B cell (primary cell): Measurements from ENCODE around the gene GPC4. TPM values are rescaled to one million over a fixed set of nuclear protein-coding genes. Genes with fewer than 3 reads are reported as not detected.
A peak's percentile ranks its signal among the peaks of the same experiment; 100 is the strongest.

Source experiments
- ATAC-seq: fragments of 200-7000 bp; cut with Tn5 transposase; one replicate; pipeline ENCODE4 v1.10.0; 2021; ENCODE audit warnings: low read depth, mild to moderate bottlenecking, moderate number of reproducible peaks, moderate library complexity
- CTCF ChIA-PET: fragments of 350-600 bp; sonication (Branson Sonifier 250); formaldehyde crosslinking; loops from one replicate; lab custom pipeline; 2021; ENCODE audit warnings: antibody characterized with exemption, inconsistent platforms; lab: Charles Lee
- POLR2A ChIA-PET: fragments of 350-600 bp; sonication (Branson Sonifier 250); formaldehyde crosslinking; loops from one replicate; lab custom pipeline; 2021; ENCODE audit warnings: antibody characterized with exemption; lab: Charles Lee
- DNase-seq: peaks from one replicate; pipeline ENCODE4 v3.0.0; 2013
- H2AFZ ChIP-seq: 2 replicates; pipeline ENCODE4 v1.6.1; 2012; ENCODE audit warnings: mild to moderate bottlenecking, low read depth, low read length; ENCODE audit not compliant: insufficient read depth, poor library complexity, severe bottlenecking
- H3K27ac ChIP-seq, 2 donors: 1 replicate in 1 of 2; 2 replicates in 1 of 2; pipeline ENCODE4 v1.5.1; 2012 to 2013; ENCODE audit warnings: low read length in 2 of 2, mild to moderate bottlenecking in 2 of 2, moderate library complexity in 1 of 2
- H3K27me3 ChIP-seq, 4 experiments: fragments of 200-600 bp in 1 of 4; sonication (generic) in 1 of 4; replicated peaks in 1 of 4; 1 replicate in 2 of 4; 2 replicates in 2 of 4; pipeline versions ENCODE4 v1.6.1 to v1.7.0; 2013 to 2016; ENCODE audit warnings: low read length in 3 of 4, mild to moderate bottlenecking in 2 of 4, mixed read lengths in 1 of 4, moderate library complexity in 1 of 4; ENCODE audit not compliant: insufficient read depth in 4 of 4, control insufficient read depth in 3 of 4; ENCODE audit errors: control extremely low read depth in 1 of 4
- H3K36me3 ChIP-seq, 2 experiments: replicated peaks in 1 of 2; 1 replicate in 1 of 2; 2 replicates in 1 of 2; pipeline versions ENCODE4 v1.6.1 to v1.7.1; 2013; ENCODE audit warnings: low read length in 1 of 2; ENCODE audit not compliant: insufficient read depth in 2 of 2, control insufficient read depth in 1 of 2; ENCODE audit errors: control extremely low read depth in 1 of 2, extremely low read depth in 1 of 2
- H3K4me1 ChIP-seq, 2 donors: fragments of 200-600 bp in 1 of 2; sonication (generic) in 1 of 2; 1 replicate in 1 of 2; 2 replicates in 1 of 2; pipeline versions ENCODE4 v1.5.1 to v1.6.1; 2013 to 2017; ENCODE audit warnings: low read length in 2 of 2; ENCODE audit not compliant: control insufficient read depth in 2 of 2, insufficient read depth in 2 of 2
- H3K4me2 ChIP-seq: replicated peaks from 2 replicates; pipeline ENCODE3; 2012; ENCODE audit warnings: mild to moderate bottlenecking, low read depth, low read length; ENCODE audit not compliant: poor library complexity, severe bottlenecking
- H3K4me3 ChIP-seq, 5 experiments: fragments of 200-600 bp in 1 of 5; sonication (generic) in 1 of 5; 1 replicate in 3 of 5; 2 replicates in 2 of 5; pipeline versions ENCODE4 v1.5.1 to v1.7.0; 2011 to 2016; ENCODE audit warnings: low read length in 4 of 5, mild to moderate bottlenecking in 4 of 5, low read depth in 2 of 5, control low read depth in 1 of 5, moderate library complexity in 1 of 5; ENCODE audit not compliant: insufficient read depth in 1 of 5; ENCODE audit errors: control extremely low read depth in 1 of 5, extremely low read depth in 1 of 5
- H3K79me2 ChIP-seq: fragments of 200-600 bp; sonication (generic); one replicate; pipeline ENCODE4 v1.6.0; 2016; ENCODE audit warnings: low read length; ENCODE audit not compliant: control insufficient read depth, insufficient read depth
- H3K9ac ChIP-seq: fragments of 200-600 bp; sonication (generic); 2 replicates; pipeline ENCODE4 v1.6.1; 2017; ENCODE audit warnings: mild to moderate bottlenecking, low read length, moderate library complexity
- H3K9me3 ChIP-seq, 3 donors: one replicate each; pipeline versions ENCODE4 v1.6.1 to v1.7.1; 2013; ENCODE audit warnings: low read length in 2 of 3; ENCODE audit not compliant: control insufficient read depth in 2 of 3, insufficient read depth in 1 of 3; ENCODE audit errors: control extremely low read depth in 1 of 3
- H4K20me1 ChIP-seq: 2 replicates; pipeline ENCODE4 v1.6.0; 2012; ENCODE audit warnings: mild to moderate bottlenecking, low read length; ENCODE audit not compliant: insufficient read depth, control insufficient read depth, poor library complexity, severe bottlenecking
- H3K27ac Mint-ChIP-seq: one replicate; pipeline ENCODE4 v1.8.0; 2021; ENCODE audit warnings: mixed read lengths
- H3K27me3 Mint-ChIP-seq: one replicate; pipeline ENCODE4 v1.8.0; 2021; ENCODE audit warnings: mixed read lengths
- H3K4me1 Mint-ChIP-seq: one replicate; pipeline ENCODE4 v1.8.0; 2021; ENCODE audit warnings: mixed read lengths
- H3K4me3 Mint-ChIP-seq: one replicate; pipeline ENCODE4 v1.8.0; 2021; ENCODE audit warnings: mixed read lengths
- H3K9me3 Mint-ChIP-seq: one replicate; pipeline ENCODE4 v1.8.0; 2022; ENCODE audit warnings: mixed read lengths; ENCODE audit not compliant: insufficient read depth
- EZH2 ChIP-seq: IDR thresholded peaks from 2 replicates; pipeline ENCODE4 v1.6.1; 2012; ENCODE audit warnings: borderline replicate concordance, low read depth, mild to moderate bottlenecking, moderate library complexity, low read length; ENCODE audit not compliant: insufficient read depth, poor library complexity, severe bottlenecking
- WGBS: methylation state at CpG from one replicate; pipeline ENCODE4 v1.1.5; 2013; ENCODE audit warnings: missing lambda C conversion rate; ENCODE audit not compliant: insufficient coverage; 5-methylcytosine and 5-hydroxymethylcytosine counted together
- intact Hi-C: fragments of 100-400 bp; cut with micrococcal nuclease; formaldehyde crosslinking; loops from one replicate; pipeline ENCODE4 v1.10.0; 2022
- polyA plus RNA-seq: library from polyadenylated mRNA; depleted of rRNA; stranded (reverse); fragments of >200 nt; gene quantifications from 2 replicates; pipeline ENCODE4 v1.2.3, GENCODE V29; 2012
- total RNA-seq, 2 donors: library from RNA; stranded (reverse); fragments of 120-200 nt in 1 of 2; gene quantifications; 1 replicate in 1 of 2; 2 replicates in 1 of 2; pipeline versions ENCODE4 v1.2.3 to v1.2.4, GENCODE V29; 2013 to 2022
- TF ChIP-seq, protein P1 (sequence below): fragments of 200-600 bp; IDR thresholded peaks from one replicate; pipeline ENCODE4 v1.8.0; 2022; ENCODE audit warnings: antibody characterized with exemption, mild to moderate bottlenecking

GPC4 gene
- total and polyA plus RNA-seq, 2 donors (not counting 1 experiment from before 2014, with no cell fraction given): 0.30 to 0.47 TPM

DNA sequence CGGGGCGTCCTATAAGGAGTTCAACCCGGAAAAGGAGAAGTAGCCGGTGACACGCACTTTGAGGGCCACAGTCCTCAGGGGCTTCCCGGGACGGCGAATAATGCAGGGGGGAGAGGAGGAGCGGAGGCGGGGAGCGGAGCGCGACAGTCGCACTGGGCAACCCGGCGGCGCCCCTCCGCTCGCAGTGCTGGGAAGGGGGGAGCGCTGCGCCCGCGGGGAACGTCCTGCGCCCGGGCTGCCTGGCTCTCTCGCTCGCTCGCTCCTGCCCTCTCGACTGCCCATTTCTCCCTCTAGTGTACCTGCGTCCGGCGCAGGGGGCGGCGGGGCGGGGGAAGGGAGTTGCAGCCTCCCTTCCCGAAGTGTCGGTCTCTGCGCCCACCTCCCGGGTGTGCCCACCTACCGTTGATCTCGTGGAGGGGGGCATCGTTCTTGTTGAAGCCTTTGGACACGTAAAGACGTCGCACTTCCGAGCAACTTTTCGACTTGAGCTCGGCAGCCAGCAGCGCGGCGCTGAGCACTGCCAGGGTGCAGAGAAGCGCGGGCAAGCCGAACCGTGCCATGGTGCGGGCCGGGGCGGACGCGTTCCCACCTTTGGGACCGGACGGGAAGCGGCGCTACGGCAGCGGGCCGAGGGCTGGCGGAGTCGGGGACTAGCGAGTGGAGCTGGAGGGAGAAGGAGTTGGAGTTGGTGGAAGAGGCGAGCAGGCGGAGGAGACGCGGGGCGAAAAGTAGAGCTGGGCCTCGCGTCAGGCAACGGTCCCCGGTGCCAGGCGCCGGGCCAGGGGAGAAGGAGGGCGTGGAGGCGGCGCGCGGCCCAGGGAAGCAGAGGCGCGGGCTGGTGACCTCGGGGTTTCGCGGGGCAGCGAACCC, 648 bp downstream of the GPC4 start:
- Mint-ChIP-seq H3K4me1 (peaks cover 16% of the 10 kb centered on the region), H3K9me3 (no peaks in the 10 kb centered on the region), H3K4me3 (peak overlapping the region; percentile 72), H3K27ac (no peak overlapping the region), H3K27me3 (peaks cover 13% of the 10 kb centered on the region)
- intact Hi-C loops: no loop called here
- ChIA-PET POLR2A (interaction anchor here (0.6 kb wide), 1 partner anchor 226 kb away, joined by 3 read pairs; no protein-coding TSS in a partner anchor), CTCF (no interaction called here)
- Histone ChIP-seq H3K27me3 (peaks cover 0 to 12% (median 6%) of the 10 kb centered on the region in 4 experiments), H3K9ac (peak overlapping the region; percentile 23), H3K4me3 (peak overlapping the region in 4 of 5 experiments; percentile 14 to 46 (median 32)), H3K4me2 (peak overlapping the region; percentile 68), H3K79me2 (no peaks in the 10 kb centered on the region), H2AFZ (peak overlapping the region; percentile 22), H3K9me3 (no peaks in the 10 kb centered on the region), H3K36me3 (no peaks in the 10 kb centered on the region), H4K20me1 (no peaks in the 10 kb centered on the region), H3K27ac (no peak overlapping the region), H3K4me1 (peaks cover 7 to 15% of the 10 kb centered on the region in 2 donors)
- TF ChIP-seq, protein P1, sequence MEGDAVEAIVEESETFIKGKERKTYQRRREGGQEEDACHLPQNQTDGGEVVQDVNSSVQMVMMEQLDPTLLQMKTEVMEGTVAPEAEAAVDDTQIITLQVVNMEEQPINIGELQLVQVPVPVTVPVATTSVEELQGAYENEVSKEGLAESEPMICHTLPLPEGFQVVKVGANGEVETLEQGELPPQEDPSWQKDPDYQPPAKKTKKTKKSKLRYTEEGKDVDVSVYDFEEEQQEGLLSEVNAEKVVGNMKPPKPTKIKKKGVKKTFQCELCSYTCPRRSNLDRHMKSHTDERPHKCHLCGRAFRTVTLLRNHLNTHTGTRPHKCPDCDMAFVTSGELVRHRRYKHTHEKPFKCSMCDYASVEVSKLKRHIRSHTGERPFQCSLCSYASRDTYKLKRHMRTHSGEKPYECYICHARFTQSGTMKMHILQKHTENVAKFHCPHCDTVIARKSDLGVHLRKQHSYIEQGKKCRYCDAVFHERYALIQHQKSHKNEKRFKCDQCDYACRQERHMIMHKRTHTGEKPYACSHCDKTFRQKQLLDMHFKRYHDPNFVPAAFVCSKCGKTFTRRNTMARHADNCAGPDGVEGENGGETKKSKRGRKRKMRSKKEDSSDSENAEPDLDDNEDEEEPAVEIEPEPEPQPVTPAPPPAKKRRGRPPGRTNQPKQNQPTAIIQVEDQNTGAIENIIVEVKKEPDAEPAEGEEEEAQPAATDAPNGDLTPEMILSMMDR: no peak
- no peak for TF ChIP-seq EZH2
- 1% methylated on average over 31 of the region's 93 CpGs for WGBS
- ATAC-seq (no peak), DNase-seq (peak; percentile 14)
